H1 (cell line): Measurements from ENCODE around the gene EML5. TPM values are rescaled to one million over a fixed set of nuclear protein-coding genes. Genes with fewer than 3 reads are reported as not detected.

Experiments used
- CTCF ChIA-PET: fragments of 300-600 bp; sonication (Branson Sonifier 250); formaldehyde crosslinking; loops from one replicate; lab custom pipeline; 2021; ENCODE audit not compliant: partially characterized antibody; lab: Charles Lee
- POLR2A ChIA-PET: fragments of 300-600 bp; sonication (Branson Sonifier 250); formaldehyde crosslinking; loops from one replicate; lab custom pipeline; 2021; ENCODE audit warnings: inconsistent platforms; ENCODE audit not compliant: partially characterized antibody; lab: Charles Lee
- DNase-seq, 2 experiments: peaks; one replicate each; pipeline versions ENCODE4 v3.0.0 to v3.0.0-alpha.2; 2010 to 2022; ENCODE audit warnings: low spot score in 2 of 2, low read depth in 1 of 2, mixed read lengths in 1 of 2
- FAIRE-seq: peaks from 2 replicates; lab custom pipeline; 2011; peaks lifted over from hg19 to GRCh38; lab: Jason Lieb, UNC
- H2AFZ ChIP-seq: 2 replicates; pipeline ENCODE4 v1.8.1; 2012; ENCODE audit warnings: low read length, inconsistent platforms
- H2AK5ac ChIP-seq: 2 replicates; pipeline ENCODE4 v1.6.1; 2013; ENCODE audit warnings: low read depth, low read length
- H2BK120ac ChIP-seq: replicated peaks from 2 replicates; pipeline ENCODE3; 2013; ENCODE audit warnings: low read depth, low read length, inconsistent platforms
- H2BK12ac ChIP-seq: 2 replicates; pipeline ENCODE4 v1.6.1; 2013; ENCODE audit warnings: low read depth, low read length
- H2BK15ac ChIP-seq: 2 replicates; pipeline ENCODE4 v1.6.1; 2013; ENCODE audit warnings: low read length
- H2BK20ac ChIP-seq: 2 replicates; pipeline ENCODE4 v1.6.1; 2013; ENCODE audit warnings: low read length
- H2BK5ac ChIP-seq: 2 replicates; pipeline ENCODE4 v1.6.1; 2013; ENCODE audit warnings: low read depth, low read length
- H3K14ac ChIP-seq: 2 replicates; pipeline ENCODE4 v1.6.1; 2013; ENCODE audit warnings: inconsistent platforms; ENCODE audit not compliant: insufficient read length
- H3K18ac ChIP-seq: 2 replicates; pipeline ENCODE4 v1.6.1; 2013; ENCODE audit warnings: low read length; ENCODE audit errors: extremely low read depth
- H3K23ac ChIP-seq: 2 replicates; pipeline ENCODE4 v1.6.1; 2013; ENCODE audit warnings: inconsistent platforms; ENCODE audit not compliant: insufficient read length
- H3K23me2 ChIP-seq: 2 replicates; pipeline ENCODE4 v1.6.1; 2013; ENCODE audit warnings: low read depth, low read length
- H3K27ac ChIP-seq: 2 replicates; pipeline ENCODE4 v1.6.1; 2011; ENCODE audit warnings: low read depth, low read length, inconsistent platforms
- H3K27me3 ChIP-seq, 4 experiments: replicated peaks in 1 of 4; 1 replicate in 1 of 4; 2 replicates in 3 of 4; pipeline versions ENCODE4 v1.6.1 to v1.8.1; 2011 to 2013; ENCODE audit warnings: low read length in 3 of 4, mild to moderate bottlenecking in 3 of 4, inconsistent platforms in 2 of 4, mixed read lengths in 2 of 4, moderate library complexity in 1 of 4; ENCODE audit not compliant: control insufficient read depth in 3 of 4, insufficient read depth in 3 of 4; ENCODE audit errors: extremely low read depth in 1 of 4
- H3K36me3 ChIP-seq, 4 experiments: 2 replicates each; pipeline versions ENCODE4 v1.6.1 to v1.8.1; 2011 to 2013; ENCODE audit warnings: mild to moderate bottlenecking in 4 of 4, low read length in 3 of 4, moderate library complexity in 2 of 4, control low read depth in 1 of 4, inconsistent platforms in 1 of 4; ENCODE audit not compliant: insufficient read depth in 4 of 4, control insufficient read depth in 2 of 4
- H3K4ac ChIP-seq: replicated peaks from 2 replicates; pipeline ENCODE3; 2013; ENCODE audit warnings: low read length, low read depth, mixed read lengths, inconsistent platforms; ENCODE audit not compliant: insufficient read length
- H3K4me1 ChIP-seq, 4 experiments: replicated peaks in 1 of 4; 1 replicate in 1 of 4; 2 replicates in 3 of 4; pipeline versions ENCODE4 v1.6.1 to v1.8.1; 2011 to 2013; ENCODE audit warnings: low read length in 3 of 4, inconsistent platforms in 2 of 4, mixed read lengths in 1 of 4; ENCODE audit not compliant: insufficient read depth in 4 of 4, control insufficient read depth in 3 of 4
- H3K4me2 ChIP-seq, 2 experiments: 2 replicates each; pipeline versions ENCODE4 v1.6.1 to v1.8.1; 2011 to 2013; ENCODE audit warnings: low read depth in 2 of 2, low read length in 2 of 2, control low read depth in 1 of 2, inconsistent platforms in 1 of 2, mild to moderate bottlenecking in 1 of 2; ENCODE audit not compliant: insufficient read depth in 1 of 2
- H3K4me3 ChIP-seq, 4 experiments: fragments of 200-600, 300-600 bp in 1 of 4; sonication (generic), shearing (Covaris generic), sonication (Bioruptor Twin) in 1 of 4; 2 replicates each; pipeline versions ENCODE4 v1.5.1 to v1.8.1; 2011 to 2016; ENCODE audit warnings: low read length in 4 of 4, low read depth in 3 of 4, control low read depth in 2 of 4, inconsistent platforms in 2 of 4, mild to moderate bottlenecking in 2 of 4, mixed read lengths in 1 of 4, moderate library complexity in 1 of 4; ENCODE audit not compliant: insufficient read depth in 2 of 4; ENCODE audit errors: extremely low read depth in 1 of 4
- H3K56ac ChIP-seq: replicated peaks from 2 replicates; pipeline ENCODE3; 2013; ENCODE audit warnings: low read depth, mild to moderate bottlenecking, mixed read lengths, low read length, inconsistent platforms; ENCODE audit not compliant: insufficient read length
- H3K79me1 ChIP-seq: 2 replicates; pipeline ENCODE4 v1.6.1; 2013; ENCODE audit warnings: low read depth, low read length, control low read depth
- H3K79me2 ChIP-seq, 2 experiments: 2 replicates each; pipeline versions ENCODE4 v1.6.1 to v1.8.1; 2012 to 2013; ENCODE audit warnings: low read length in 2 of 2, mild to moderate bottlenecking in 2 of 2, inconsistent platforms in 1 of 2; ENCODE audit not compliant: insufficient read depth in 2 of 2, control insufficient read depth in 1 of 2
- H3K9ac ChIP-seq, 4 experiments: replicated peaks in 1 of 4; 1 replicate in 1 of 4; 2 replicates in 3 of 4; pipeline versions ENCODE4 v1.6.1 to v1.8.1; 2011 to 2013; ENCODE audit warnings: low read depth in 3 of 4, low read length in 3 of 4, control low read depth in 2 of 4, mild to moderate bottlenecking in 2 of 4, moderate library complexity in 2 of 4, inconsistent platforms in 1 of 4; ENCODE audit errors: extremely low read depth in 1 of 4
- H3K9me3 ChIP-seq, 2 experiments: 2 replicates each; pipeline versions ENCODE4 v1.6.1 to v1.8.1; 2012 to 2013; ENCODE audit warnings: mild to moderate bottlenecking in 2 of 2, moderate library complexity in 2 of 2, control low read depth in 1 of 2, inconsistent platforms in 1 of 2, low read depth in 1 of 2, low read length in 1 of 2, mixed read lengths in 1 of 2; ENCODE audit not compliant: insufficient read depth in 2 of 2
- H4K20me1 ChIP-seq, 2 experiments: replicated peaks in 1 of 2; 2 replicates each; pipeline versions ENCODE3 to v1.8.1; 2011 to 2013; ENCODE audit warnings: inconsistent platforms in 2 of 2, low read length in 2 of 2, mild to moderate bottlenecking in 1 of 2; ENCODE audit not compliant: insufficient read depth in 2 of 2, control insufficient read depth in 1 of 2
- H4K5ac ChIP-seq: 2 replicates; pipeline ENCODE4 v1.6.1; 2013; ENCODE audit warnings: low read length, low read depth, mixed read lengths, inconsistent platforms; ENCODE audit not compliant: insufficient read length
- H4K8ac ChIP-seq: 2 replicates; pipeline ENCODE4 v1.8.0; 2013; ENCODE audit warnings: mild to moderate bottlenecking, moderate library complexity, low read length, inconsistent platforms; ENCODE audit not compliant: insufficient read depth; ENCODE audit errors: extremely low read depth
- H4K91ac ChIP-seq: replicated peaks from 2 replicates; pipeline ENCODE3; 2013; ENCODE audit warnings: low read length, mixed read lengths, inconsistent platforms; ENCODE audit not compliant: insufficient read length
- ASH2L ChIP-seq: fragments of 200-600, 300-600 bp; sonication (generic); IDR thresholded peaks from one replicate; pipeline ENCODE4 v1.7.1; 2017; ENCODE audit warnings: low read length
- CHD1 ChIP-seq: IDR thresholded peaks from 2 replicates; pipeline ENCODE4 v1.6.1; 2012; ENCODE audit warnings: low read depth, low read length, improper control_type of control experiment
- CTCF ChIP-seq, 3 experiments: IDR thresholded peaks; 1 replicate in 2 of 3; 2 replicates in 1 of 3; pipeline versions ENCODE4 v1.5.1 to v1.6.1; 2011; ENCODE audit warnings: low read length in 3 of 3, mild to moderate bottlenecking in 3 of 3, inconsistent platforms in 2 of 3, low read depth in 1 of 3, moderate library complexity in 1 of 3; ENCODE audit not compliant: insufficient read depth in 1 of 3; ENCODE audit errors: control extremely low read depth in 1 of 3
- GABPA ChIP-seq: IDR thresholded peaks from 2 replicates; pipeline ENCODE4 v1.6.1; 2011; ENCODE audit warnings: mild to moderate bottlenecking, low read length, moderate library complexity, borderline replicate concordance; ENCODE audit not compliant: insufficient read depth
- KDM5A ChIP-seq: fragments of 200-600 bp; IDR thresholded peaks from 2 replicates; pipeline ENCODE4 v1.7.1; 2012; ENCODE audit warnings: mild to moderate bottlenecking, low read length, inconsistent platforms, mixed read lengths
- MAFK ChIP-seq: IDR thresholded peaks from 2 replicates; pipeline ENCODE4 v1.6.1; 2012; ENCODE audit warnings: low read depth, mild to moderate bottlenecking, improper control_type of control experiment, low read length
- NRF1 ChIP-seq: IDR thresholded peaks from 2 replicates; pipeline ENCODE4 v1.6.1; 2011; ENCODE audit warnings: mild to moderate bottlenecking, low read depth, low read length, improper control_type of control experiment
- POU5F1 ChIP-seq: IDR thresholded peaks from 2 replicates; pipeline ENCODE4 v1.6.1; 2011; ENCODE audit warnings: low read depth, mild to moderate bottlenecking, low read length, moderate library complexity
- RNF2 ChIP-seq: fragments of 200-900, 300-1000 bp; sonication (generic); IDR thresholded peaks from 2 replicates; pipeline ENCODE4 v1.7.1; 2016; ENCODE audit warnings: borderline replicate concordance, low read depth, mild to moderate bottlenecking, antibody characterized with exemption, low read length; ENCODE audit not compliant: poor library complexity, severe bottlenecking; ENCODE audit errors: missing control alignments
- SP1 ChIP-seq: IDR thresholded peaks from 2 replicates; pipeline ENCODE4 v1.6.1; 2011; ENCODE audit warnings: low read depth, low read length
- SP4 ChIP-seq: IDR thresholded peaks from 2 replicates; pipeline ENCODE4 v1.6.1; 2012; ENCODE audit warnings: low read length, inconsistent platforms
- TAF1 ChIP-seq: IDR thresholded peaks from 2 replicates; pipeline ENCODE4 v1.6.1; 2011; ENCODE audit warnings: mild to moderate bottlenecking, low read depth, low read length
- TBP ChIP-seq: IDR thresholded peaks from 2 replicates; pipeline ENCODE4 v1.6.1; 2011; ENCODE audit warnings: low read depth, low read length, improper control_type of control experiment
- WGBS, 2 experiments: shearing (Covaris generic) in 1 of 2; methylation state at CpG; one replicate each; pipeline versions ENCODE4 v1.1.6 to v1.1.7; 2013 to 2015; ENCODE audit warnings: low lambda C conversion rate in 2 of 2, mixed read lengths in 2 of 2, inconsistent platforms in 1 of 2, low coverage in 1 of 2, missing lambda C conversion rate in 1 of 2; ENCODE audit not compliant: insufficient replicate concordance in 2 of 2, insufficient coverage in 1 of 2, insufficient read length in 1 of 2; ENCODE audit errors: extremely low coverage in 1 of 2, missing lambda C conversion rate in 1 of 2; 5-methylcytosine and 5-hydroxymethylcytosine counted together
- polyA plus RNA-seq, 7 experiments: library from polyadenylated mRNA; depleted of rRNA in 3 of 7; stranded (reverse) in 5 of 7; unstranded in 2 of 7; fragments of >200 nt in 5 of 7; fragments of 200-250 nt in 2 of 7; gene quantifications; 1 replicate in 5 of 7; 2 replicates in 1 of 7; 4 replicates in 1 of 7; pipeline versions ENCODE4 v1.2.1 to v1.2.3, GENCODE V29; 2011 to 2013; ENCODE audit warnings: missing spikeins in 2 of 7, mixed read lengths in 2 of 7
- total RNA-seq: library from RNA; stranded (reverse); fragmentation: NEBNext Ultra II Directional; extraction: Animal tissue kit (Norgen Biotek cat#: 25700); gene quantifications from 2 replicates; pipeline ENCODE4 v1.2.1, GENCODE V29; 2021

Gene EML5
- total and polyA plus RNA-seq, 2 of the 8 experiments (the other 6 are each of a cell fraction or from before 2014, with no cell fraction given), result 0.39 to 0.88 TPM

GRCh38 chr14:88625671-88626070, 167.1 kb downstream of the EML5 start:
- Histone ChIP-seq H2BK12ac (no peak overlapping the region), H4K8ac (no peak overlapping the region), H3K9ac (no peak overlapping the region), H3K4me3 (no peak overlapping the region), H3K4me1 (no peaks in the 10 kb centered on the region), H2BK5ac (no peak overlapping the region), H3K9me3 (no peaks in the 10 kb centered on the region), H3K14ac (no peak overlapping the region), H3K36me3 (no peaks in the 10 kb centered on the region), H3K79me1 (no peaks in the 10 kb centered on the region), H4K91ac (no peak overlapping the region), H3K56ac (no peak overlapping the region), H3K18ac (no peak overlapping the region), H2BK120ac (no peak overlapping the region), H2BK20ac (no peak overlapping the region), H4K5ac (no peak overlapping the region), H2AK5ac (no peak overlapping the region), H3K23me2 (no peaks in the 10 kb centered on the region; the same call in 1 of the 2 replicates), H3K27ac (no peak overlapping the region), H3K27me3 (no peaks in the 10 kb centered on the region), H4K20me1 (no peaks in the 10 kb centered on the region), H2BK15ac (no peak overlapping the region), H3K23ac (no peak overlapping the region), H3K79me2 (no peaks in the 10 kb centered on the region), H2AFZ (no peak overlapping the region), H3K4me2 (no peak overlapping the region), H3K4ac (no peak overlapping the region)
- 93% methylated on average over 3 of the region's 3 CpGs; no CpG with 5 or more reads in 1 of the 2 experiments for WGBS, 2 experiments
- ChIA-PET CTCF (no interaction called here), POLR2A (no interaction called here)
- no peak for FAIRE-seq
- DNase-seq, result no peak
- no peak for TF ChIP-seq CHD1
- TF ChIP-seq TAF1, result no peak
- no peak for TF ChIP-seq POU5F1
- no peak for TF ChIP-seq SP4
- no peak for TF ChIP-seq MAFK
- TF ChIP-seq CTCF (IDR thresholded peaks at IDR 0.05; ENCODE audit: control extremely low read depth in 1 of 3, insufficient read depth in 1 of 3, low read depth in 1 of 3, low read length in 3 of 3), result no peak
- no peak for TF ChIP-seq RNF2
- no peak for TF ChIP-seq SP1
- no peak for TF ChIP-seq GABPA
- TF ChIP-seq ASH2L, result no peak
- no peak for TF ChIP-seq NRF1
- no peak for TF ChIP-seq TBP
- TF ChIP-seq KDM5A, result no peak
